ENCODE results near the gene MVB12B. TPM values are rescaled to one million over a fixed set of nuclear protein-coding genes. Genes with fewer than 3 reads are reported as not detected.
A peak's percentile ranks its signal among the peaks of the same experiment; 100 is the strongest.

MVB12B gene
- total RNA-seq, 1 experiment from 2014 or later: 10.9 TPM

GRCh38 chr9:126303488-126303887 lies 23.1 kb upstream of the MVB12B start:
- no peaks in the 10 kb centered on the region for H4K20me1 ChIP-seq (ENCODE audit: insufficient read depth)
- no peak for TF ChIP-seq REST (IDR thresholded peaks at IDR 0.05; ENCODE audit: low read depth)
- no peak for TF ChIP-seq CTCF (IDR thresholded peaks at IDR 0.05 in 2 of 3, conservative IDR thresholded peaks at IDR 0.05 in 1 of 3; ENCODE audit: borderline replicate concordance in 1 of 3, insufficient read depth in 1 of 3, low read depth in 2 of 3, low read length in 2 of 3)
- no peak for TF ChIP-seq YY1 (IDR thresholded peaks at IDR 0.05; ENCODE audit: extremely low read depth, insufficient replicate concordance, low read depth, low read length)
- TF ChIP-seq JUND (IDR thresholded peaks at IDR 0.05): no peak
- TF ChIP-seq ZNF274 (IDR thresholded peaks at IDR 0.05; ENCODE audit: low read depth, low read length): no peak
- no peak for TF ChIP-seq SIN3A (IDR thresholded peaks at IDR 0.05; ENCODE audit: low read depth)
- TF ChIP-seq POLR2AphosphoS5 (IDR thresholded peaks at IDR 0.05; ENCODE audit: low read depth, low read length): no peak
- TF ChIP-seq TCF7L2 (IDR thresholded peaks at IDR 0.05; ENCODE audit: borderline replicate concordance, extremely low read depth, insufficient read depth, insufficient read length): no peak
- no peak for TF ChIP-seq POLR2A (IDR thresholded peaks at IDR 0.05; ENCODE audit: borderline replicate concordance, extremely low read depth, insufficient read depth, insufficient read length)
- TF ChIP-seq EZH2phosphoT487 (IDR thresholded peaks at IDR 0.05; ENCODE audit: borderline replicate concordance): no peak
- no peak for TF ChIP-seq CEBPB (IDR thresholded peaks at IDR 0.05; ENCODE audit: low read depth)
- TF ChIP-seq CBX3 (IDR thresholded peaks at IDR 0.05; ENCODE audit: low read depth): no peak
- TF ChIP-seq ZFX (IDR thresholded peaks at IDR 0.05): no peak
- no peak for TF ChIP-seq MAX (IDR thresholded peaks at IDR 0.05)
- no peak for TF ChIP-seq SP1 (IDR thresholded peaks at IDR 0.05; ENCODE audit: low read depth)
- no peak for TF ChIP-seq EGR1 (IDR thresholded peaks at IDR 0.05; ENCODE audit: low read depth)
- no peak for TF ChIP-seq EZH2 (IDR thresholded peaks at IDR 0.05)
- TF ChIP-seq ATF3 (IDR thresholded peaks at IDR 0.05): no peak
- POLR2A ChIA-PET: no interaction called here
- no peaks in the 10 kb centered on the region for H3K79me2 ChIP-seq (ENCODE audit: insufficient read depth, low read length)
- H3K9me3 ChIP-seq (ENCODE audit: control insufficient read depth in 1 of 2, insufficient read depth in 1 of 2, low read depth in 1 of 2, low read length in 2 of 2): no peaks in the 10 kb centered on the region
- RAD21 ChIA-PET (ENCODE audit: low non-redundant PET in 1 of 2, low total read pairs in 2 of 2, uncharacterized antibody in 2 of 2, unreplicated experiment in 2 of 2): interaction anchor here in 1 of 2 experiments (0.8 kb wide), 1 partner anchor 95 kb away, joined by 3 read pairs; no protein-coding TSS in a partner anchor
- H3K4me1 ChIP-seq (ENCODE audit: control insufficient read depth in 1 of 2, insufficient read depth in 2 of 2, low read length in 2 of 2): peaks cover 0 to 8% of the 10 kb centered on the region in 2 experiments; a peak in 3 of 4 replicates
- DNase-seq (ENCODE audit: low read depth, low spot score): no peak
- H3K9ac ChIP-seq (ENCODE audit: low read length): no peak overlapping the region
- intact Hi-C loops (cut with micrococcal nuclease): loop anchor here (5.0 kb wide), 1 partner anchor 896 kb away; no protein-coding TSS in a partner anchor
- H3K27me3 ChIP-seq (ENCODE audit: insufficient read depth, low read length): no peaks in the 10 kb centered on the region
- CTCF ChIA-PET: interaction anchor here (1.0 to 2.6 kb wide), 4 partner anchors 11 to 178 kb away, joined by 3 to 12 read pairs (median 6); no protein-coding TSS in a partner anchor
- H3K4me3 ChIP-seq (replicated peaks in 1 of 2; ENCODE audit: low read depth in 1 of 2, low read length in 2 of 2): no peak overlapping the region
- H3K27ac ChIP-seq (ENCODE audit: low read depth, low read length): no peak overlapping the region
- H3K9me2 ChIP-seq (ENCODE audit: insufficient read depth): no peaks in the 10 kb centered on the region
- no TSS peak for BruUV-seq (replicated peaks)
- H2AFZ ChIP-seq (ENCODE audit: low read depth, low read length, poor library complexity, severe bottlenecking): no peak overlapping the region
- ATAC-seq: 0 out of 2 replicates have a peak, but pooled peaks have one; percentile 26
- H3K36me3 ChIP-seq (ENCODE audit: control insufficient read depth in 1 of 2, insufficient read depth in 2 of 2, low read length in 2 of 2): no peaks in the 10 kb centered on the region
- no peak overlapping the region for H3K4me2 ChIP-seq (ENCODE audit: low read length)

All from HCT116 (cell line).